Putamen (tissue), 1 donor: ENCODE measurements around the gene PRR15L.
"Not testable (repeated sequence)": the region's sequence is repeated elsewhere in the genome, so short reads cannot be mapped to it uniquely, and the experiment has no call there.

Experiments
- DNase-seq: peaks from one replicate; pipeline ENCODE4 v3.0.0-alpha.2; 2016; ENCODE audit warnings: low spot score

PRR15L gene, protein sequence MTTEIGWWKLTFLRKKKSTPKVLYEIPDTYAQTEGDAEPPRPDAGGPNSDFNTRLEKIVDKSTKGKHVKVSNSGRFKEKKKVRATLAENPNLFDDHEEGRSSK

DNA sequence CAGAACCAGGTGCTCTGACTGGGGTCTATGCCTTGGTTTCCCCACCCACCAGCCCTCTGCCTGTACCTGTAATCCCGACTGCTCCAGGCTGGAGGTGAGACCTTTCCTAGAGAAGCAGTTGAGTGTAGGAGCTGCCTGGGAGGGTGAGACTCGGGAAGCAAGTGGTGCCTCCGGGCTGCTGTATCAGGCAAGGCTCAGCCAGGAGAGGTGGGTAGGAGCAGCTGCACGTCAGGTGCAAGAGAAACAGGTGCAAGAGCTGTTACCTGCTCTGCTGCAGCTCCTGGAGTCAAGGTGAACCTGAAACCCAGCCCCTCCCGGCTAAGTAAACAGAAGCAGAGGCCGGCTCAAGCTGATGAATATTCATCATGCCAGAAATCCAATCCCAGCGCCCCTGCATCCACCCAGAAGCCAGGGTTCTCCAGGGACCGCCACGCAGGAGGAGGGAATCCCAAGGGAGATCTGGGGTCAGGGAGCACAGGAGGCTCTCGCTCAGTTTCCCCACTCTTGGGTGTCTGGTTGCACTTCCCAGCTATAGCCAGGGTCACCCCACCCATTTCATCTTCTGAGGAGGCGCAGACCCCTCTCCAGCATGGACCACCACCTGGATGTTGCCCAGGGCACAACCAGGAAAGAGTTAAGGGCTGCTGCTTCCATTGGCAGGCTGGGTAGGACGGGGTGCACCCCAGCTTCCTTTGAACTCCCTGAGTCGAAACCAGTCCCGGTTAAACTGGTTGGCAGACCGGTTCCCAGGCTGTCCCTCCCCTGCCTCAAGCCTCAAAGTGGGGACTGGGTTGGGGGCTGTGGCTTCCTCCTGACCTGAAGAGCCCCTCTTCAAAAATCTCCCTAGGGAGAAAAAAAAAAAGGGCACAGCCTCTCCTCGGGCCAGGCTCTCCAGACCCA lies at the start of gene PRR15L:
PRR15L (minus strand) TSS at position 293 of the 900 bp plus-strand sequence. CDS start 4,649 bp downstream, outside the sequence.
- DNase-seq: no peak

GRCh38 chr17:48006936-48007709 lies 49.4 kb upstream of the PRR15L start:
- no peak for DNase-seq

- no peak for DNase-seq
Observed at GRCh38 chr17:48004983-48005382, 47.3 kb upstream of the PRR15L start.

- no peak for DNase-seq
Observed at GRCh38 chr17:48003417-48004151, 45.9 kb upstream of the PRR15L start.

- DNase-seq: peak; percentile 70
Observed at GRCh38 chr17:48002916-48003416, 45.3 kb upstream of the PRR15L start.

DNA sequence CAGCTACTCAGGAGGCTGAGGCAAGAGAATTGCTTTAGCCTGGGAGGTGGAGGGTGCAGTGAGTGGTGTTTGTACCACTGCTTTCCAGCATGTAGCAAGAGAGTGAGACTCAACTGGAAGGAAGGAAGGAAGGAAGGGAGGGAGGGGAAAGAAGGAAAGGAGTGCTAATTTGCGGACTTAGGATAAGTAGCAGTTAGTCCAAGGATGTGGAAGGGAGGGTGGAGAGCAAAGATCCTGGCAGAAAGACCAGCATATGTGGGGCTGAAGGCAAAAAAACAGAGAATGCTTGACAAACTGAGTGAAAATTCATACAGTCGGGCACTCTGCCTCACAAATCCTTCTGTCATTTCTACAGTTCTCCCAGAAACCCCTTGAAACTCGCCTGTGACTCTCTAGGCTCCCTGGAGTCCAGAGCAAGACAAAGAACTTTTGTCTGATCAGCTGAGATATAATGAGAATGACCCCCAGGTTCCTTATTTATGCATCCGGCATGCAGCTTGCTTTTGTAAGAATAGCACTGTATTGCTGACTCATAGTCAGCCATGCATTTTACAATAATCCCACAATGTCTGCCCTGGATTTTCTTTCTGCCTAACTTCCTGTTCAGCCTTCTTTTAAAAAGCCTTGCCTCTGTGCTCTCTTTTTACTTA lies 44.7 kb upstream of the PRR15L start:
- peak; percentile 47 for DNase-seq

DNA sequence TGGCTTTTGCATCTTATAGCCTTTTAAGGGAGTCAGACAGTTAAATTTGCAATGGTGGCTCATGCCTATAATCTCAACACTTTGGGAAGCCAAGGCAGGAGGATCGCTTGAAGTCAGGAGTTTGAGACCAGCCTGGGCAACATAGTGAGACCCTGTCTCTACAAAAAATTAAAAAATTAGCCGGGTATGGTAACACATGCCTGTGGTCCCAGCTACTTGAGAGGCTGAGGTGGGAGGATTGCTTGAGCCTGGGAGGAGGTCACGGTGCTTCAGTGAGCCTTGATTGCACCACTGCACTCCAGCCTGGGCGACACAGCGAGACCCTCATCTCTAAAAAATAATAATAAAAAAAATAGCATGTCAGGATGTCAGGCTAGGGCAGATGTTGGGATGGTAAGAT lies 44.0 kb upstream of the PRR15L start:
- DNase-seq: not testable (repeated sequence)

GRCh38 chr17:48001197-48001596 lies 43.5 kb upstream of the PRR15L start:
- DNase-seq: no peak

DNA sequence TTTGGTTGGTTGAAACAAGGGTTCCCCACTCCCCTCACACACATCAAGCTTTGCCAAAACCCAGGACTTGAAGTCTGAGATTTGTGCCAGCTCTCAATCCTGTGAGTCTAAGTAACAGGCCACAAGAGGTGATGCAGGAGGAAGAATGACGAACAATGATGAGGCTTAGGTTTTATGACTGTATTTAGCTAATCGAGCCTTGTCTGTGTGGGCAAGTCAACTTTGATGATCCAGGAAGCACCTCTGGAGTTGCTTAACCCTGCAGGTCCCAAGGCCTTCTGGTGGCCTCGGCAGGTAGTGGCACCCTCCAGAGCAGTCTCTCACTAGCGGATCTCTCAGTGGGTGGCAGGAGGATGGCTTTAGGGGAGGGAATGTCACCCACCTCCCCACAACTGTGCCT lies 41.9 kb upstream of the PRR15L start:
- DNase-seq: no peak

GRCh38 chr17:47998044-47998443 lies 40.4 kb upstream of the PRR15L start:
- no peak for DNase-seq

GRCh38 chr17:47997586-47997985 lies 39.9 kb upstream of the PRR15L start:
- no peak for DNase-seq

DNA sequence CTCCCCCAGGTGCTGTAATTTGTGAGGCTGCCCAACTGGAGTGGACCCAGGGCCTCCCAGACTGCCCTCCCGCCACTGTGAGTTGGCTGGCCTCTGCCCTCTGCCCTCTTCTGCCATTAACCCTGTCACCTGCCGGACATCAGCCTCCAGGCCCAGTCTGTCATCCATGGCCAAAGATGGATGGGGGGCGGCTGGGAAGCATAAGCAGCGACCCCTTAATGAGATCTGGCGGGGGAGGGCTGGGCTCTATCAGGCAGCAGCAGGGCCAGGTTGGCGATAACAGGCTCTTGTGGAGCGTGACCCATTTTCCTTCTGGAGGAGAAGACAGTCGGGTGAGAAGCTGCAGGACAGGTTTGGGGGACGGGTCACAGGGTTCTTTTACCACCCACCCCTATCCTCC lies 38.5 kb upstream of the PRR15L start:
- DNase-seq: no peak

- DNase-seq: no peak
Observed at GRCh38 chr17:47995241-47995935, 37.7 kb upstream of the PRR15L start.

DNA sequence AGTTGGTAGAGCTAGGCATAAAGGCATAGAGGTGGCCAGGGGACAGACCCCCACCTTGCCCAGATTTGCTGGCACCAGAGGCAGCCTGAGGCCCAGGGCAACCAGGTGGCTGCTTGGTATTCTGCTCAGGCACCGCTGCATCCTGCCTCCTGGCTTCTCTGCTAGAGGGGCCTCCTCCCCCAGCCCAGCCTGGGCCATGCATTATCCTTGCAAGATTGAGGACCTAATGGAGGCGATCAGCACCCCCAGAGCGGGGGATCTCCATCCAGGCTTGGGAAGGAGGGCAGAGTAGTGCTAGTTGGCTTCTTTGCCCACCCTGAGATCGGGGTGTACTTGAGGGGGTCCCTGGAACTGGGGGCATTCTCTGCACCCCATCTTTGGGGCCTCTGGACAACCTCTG lies 37.0 kb upstream of the PRR15L start:
- DNase-seq: no peak

DNA sequence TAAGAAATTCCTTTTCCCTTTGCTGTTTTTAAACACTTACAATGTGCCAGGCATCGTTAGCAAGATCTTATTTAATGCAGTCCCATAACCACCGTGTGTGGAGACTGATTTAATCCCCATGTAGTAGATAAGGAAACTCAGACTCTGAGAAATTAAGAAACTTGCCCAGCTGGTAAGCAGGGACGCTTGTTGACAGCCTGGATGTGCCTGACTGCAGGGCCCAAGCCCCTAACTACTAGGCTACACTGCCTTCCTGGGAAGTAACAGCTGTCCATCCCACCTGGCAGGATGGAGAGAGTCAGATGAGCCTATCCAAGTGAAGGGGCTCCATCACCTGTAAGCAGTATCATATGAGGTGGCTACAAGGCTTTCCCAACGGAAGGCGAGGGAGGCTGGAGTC lies 36.3 kb upstream of the PRR15L start:
- DNase-seq: no peak

GRCh38 chr17:47993031-47993564 lies 35.4 kb upstream of the PRR15L start:
- no peak for DNase-seq

DNA sequence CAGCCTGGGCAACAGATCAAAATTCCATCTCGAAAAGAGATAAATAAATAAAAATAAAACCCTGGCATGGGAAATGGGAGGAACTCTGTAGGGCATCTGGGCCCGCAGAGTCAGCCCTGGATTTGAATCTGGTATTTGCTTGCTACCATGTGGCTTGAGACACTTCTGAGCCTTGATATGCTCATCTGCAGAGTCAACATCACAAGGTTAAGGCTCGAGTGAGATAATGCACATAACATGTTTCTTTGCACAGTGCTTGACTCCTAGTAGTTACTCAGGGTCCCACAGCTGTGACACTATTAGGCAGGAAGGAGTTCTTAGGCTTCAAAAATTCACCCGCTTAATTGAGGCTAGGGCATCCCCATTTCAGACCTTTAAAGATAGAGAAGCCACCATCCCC lies 34.5 kb upstream of the PRR15L start:
- no peak for DNase-seq

DNA sequence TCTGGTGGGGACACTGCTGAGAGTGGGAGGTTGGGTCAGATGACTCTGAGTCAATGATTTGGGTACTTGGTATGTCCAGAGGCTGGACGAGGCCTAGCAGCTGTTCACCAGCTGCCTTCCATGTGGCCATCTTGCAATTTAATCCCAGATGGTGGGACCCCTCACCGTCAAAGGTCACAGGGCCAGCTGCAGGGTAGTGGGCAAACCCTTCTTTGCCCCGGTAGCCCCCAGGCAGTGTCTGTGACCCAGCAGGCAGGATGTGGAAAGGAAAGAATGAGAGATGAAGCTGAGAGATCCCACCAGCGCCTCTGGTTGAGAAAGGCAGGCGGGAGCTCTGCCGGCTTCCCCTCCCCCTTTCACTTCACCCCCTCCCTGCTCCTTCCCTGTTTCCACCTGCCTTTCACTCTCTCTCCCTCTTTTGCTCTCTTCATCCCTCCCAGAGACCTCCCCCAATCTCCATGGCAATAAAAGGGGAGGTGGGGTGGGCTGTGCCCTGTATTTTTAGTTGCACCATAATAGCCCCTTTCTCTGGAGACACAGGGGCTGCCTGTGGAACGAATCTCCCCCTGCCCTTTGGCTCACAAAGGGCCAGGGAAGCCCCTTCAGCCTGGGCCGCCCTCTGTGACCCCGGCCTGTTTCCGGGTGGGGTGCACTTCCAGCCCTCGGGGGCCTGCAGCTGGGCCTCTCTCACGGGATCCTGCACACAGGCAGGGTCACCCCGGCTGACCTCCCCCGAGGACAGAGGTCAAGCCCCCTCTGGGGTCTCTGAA lies 33.5 kb upstream of the PRR15L start:
- DNase-seq: no peak

- DNase-seq: no peak
Observed at GRCh38 chr17:47989700-47990099, 32.0 kb upstream of the PRR15L start.

- DNase-seq: no peak
Observed at GRCh38 chr17:47989159-47989558, 31.5 kb upstream of the PRR15L start.
